ENCODE results near the gene LARGE1. TPM values are rescaled to one million over a fixed set of nuclear protein-coding genes. Genes with fewer than 3 reads are reported as not detected.

LARGE1 gene
- total and polyA plus RNA-seq, 2 of the 4 experiments (the other 2 are of a cell fraction): 6.2 to 12.4 TPM

GRCh38 chr22:33385611-33386010 is 534.7 kb downstream of the LARGE1 start:
- Histone ChIP-seq H3K27ac (ENCODE audit: insufficient read depth, low read length) (no peak overlapping the region), H3K79me1 (ENCODE audit: low read depth in 1 of 2, low read length in 2 of 2) (no peaks in the 10 kb centered on the region), H3K4me3 (ENCODE audit: insufficient read depth, low read depth, low read length) (no peak overlapping the region), H3K27me3 (ENCODE audit: control insufficient read depth, insufficient read depth, low read length) (no peaks in the 10 kb centered on the region), H4K20me1 (ENCODE audit: insufficient read depth, low read length) (peaks cover 4% of the 10 kb centered on the region; the same call in 1 of the 2 replicates), H2BK5ac (ENCODE audit: low read depth, low read length, poor library complexity, severe bottlenecking) (no peak overlapping the region), H2BK20ac (ENCODE audit: low read depth, low read length) (no peak overlapping the region), H3K9me3 (ENCODE audit: control insufficient read depth, insufficient read depth, low read length) (no peaks in the 10 kb centered on the region), H4K5ac (ENCODE audit: low read depth, low read length) (no peak overlapping the region), H4K8ac (ENCODE audit: low read depth in 2 of 2, low read length in 2 of 2) (no peak overlapping the region), H3K9me1 (ENCODE audit: insufficient read depth, low read length) (no peaks in the 10 kb centered on the region; the same call in 1 of the 2 replicates), H3K36me3 (ENCODE audit: control insufficient read depth, insufficient read depth, low read length) (0 out of 2 replicates have a peak, but pooled peaks cover 5% of the 10 kb centered on the region), H2AK9ac (replicated peaks; ENCODE audit: low read depth, low read length, poor library complexity) (no peak overlapping the region), H2AK5ac (ENCODE audit: low read depth, low read length) (no peak overlapping the region), H2BK15ac (ENCODE audit: low read depth, low read length) (no peak overlapping the region), H3K18ac (ENCODE audit: low read depth, low read length) (no peak overlapping the region), H3K14ac (replicated peaks; ENCODE audit: low read depth, low read length) (no peak overlapping the region), H2BK120ac (ENCODE audit: low read depth, low read length) (no peak overlapping the region), H2AFZ (replicated peaks; ENCODE audit: low read length, poor library complexity) (no peak overlapping the region), H4K91ac (ENCODE audit: insufficient read depth, low read depth, low read length) (no peak overlapping the region), H3K9ac (ENCODE audit: low read depth, low read length) (no peak overlapping the region), H3K23ac (ENCODE audit: low read depth, low read length) (no peak overlapping the region), H3K4me2 (ENCODE audit: low read depth, low read length) (no peak overlapping the region), H3K4ac (ENCODE audit: low read depth, low read length) (no peak overlapping the region), H3K4me1 (ENCODE audit: control insufficient read depth, insufficient read depth, low read length) (no peaks in the 10 kb centered on the region), H3K56ac (ENCODE audit: extremely low read depth, insufficient read depth, low read length) (no peak overlapping the region)
- dilution Hi-C loops (cut with HindIII; ENCODE audit: low sequenced_read_pairs, unreplicated experiment) (no loop called here), in situ Hi-C loops (cut with MboI; ENCODE audit: low sequenced_read_pairs) (no loop called here), intact Hi-C loops (cut with micrococcal nuclease) (no loop called here)
- WGBS, 2 experiments (ENCODE audit: extremely low coverage in 2 of 2, insufficient read length in 1 of 2): no CpG with 5 or more reads among the region's 2 CpGs
- peak; percentile 55 for TF ChIP-seq MAFK (IDR thresholded peaks at IDR 0.05; ENCODE audit: low read depth, low read length)
- TF ChIP-seq RFX5 (IDR thresholded peaks at IDR 0.05; ENCODE audit: low read depth, low read length): no peak
- TF ChIP-seq NFE2L2 (IDR thresholded peaks at IDR 0.05; ENCODE audit: low read depth, low read length): no peak
- no peak for TF ChIP-seq CHD1 (IDR thresholded peaks at IDR 0.05; ENCODE audit: low read depth, low read length)
- CTCF ChIA-PET: interaction anchor here (0.7 kb wide), 1 partner anchor 8 kb away, joined by 3 read pairs; no protein-coding TSS in a partner anchor
- DNase-seq (no peak), ATAC-seq (ENCODE audit: low read depth) (no peak)
- POLR2A ChIA-PET (ENCODE audit: unreplicated experiment): no interaction called here
- no TSS peak for BruUV-seq (replicated peaks)

Measured in IMR-90 (cell line).